K562 (cell line): ENCODE data around the gene RASGRP2. TPM values are rescaled to one million over a fixed set of nuclear protein-coding genes. Genes with fewer than 3 reads are reported as not detected.

Experiments
- BHLHE40 ChIP-seq: IDR thresholded peaks from 2 replicates; pipeline ENCODE4 v1.6.1; 2011; ENCODE audit warnings: low read length, improper control_type of control experiment
- BRCA1 ChIP-seq, 2 experiments: fragments of 450-650 bp in 1 of 2; sonication (generic) in 1 of 2; formaldehyde crosslinking in 1 of 2; IDR thresholded peaks; 2 replicates each; pipeline versions ENCODE4 v1.5.0 to v1.6.1; 2017 to 2020; ENCODE audit warnings: mild to moderate bottlenecking in 1 of 2, missing genetic modification reagents in 1 of 2
- DEAF1 ChIP-seq: fragments of 450-650 bp; formaldehyde crosslinking; IDR thresholded peaks from 2 replicates; pipeline ENCODE4 v1.4.0; 2020; ENCODE audit warnings: mild to moderate bottlenecking, moderate library complexity
- EGR1 ChIP-seq: fragments of 450-650 bp; conservative IDR thresholded peaks from 2 replicates; pipeline ENCODE4 v1.6.1; 2017; ENCODE audit warnings: mild to moderate bottlenecking
- FOS ChIP-seq: IDR thresholded peaks from 3 replicates; pipeline ENCODE4 v1.6.1; 2011; ENCODE audit not compliant: insufficient read length; ENCODE audit errors: extremely low read depth
- GATAD2A ChIP-seq: fragments of 450-650 bp; IDR thresholded peaks from 2 replicates; pipeline ENCODE4 v1.6.1; 2017
- GMEB1 ChIP-seq: fragments of 250-450 bp; sonication (Bioruptor Pico); IDR thresholded peaks from 2 replicates; pipeline ENCODE4 v1.4.0; 2020; ENCODE audit warnings: mild to moderate bottlenecking
- GTF2E2 ChIP-seq: fragments of 200-800 bp; sonication (Bioruptor generic); IDR thresholded peaks from 2 replicates; pipeline ENCODE4 v1.6.1; 2016; ENCODE audit warnings: missing genetic modification characterization, missing compliant biosample characterization
- KDM2B ChIP-seq: fragments of 250-450 bp; sonication (Bioruptor Pico); IDR thresholded peaks from 2 replicates; pipeline ENCODE4 v1.8.0; 2021; ENCODE audit warnings: mild to moderate bottlenecking, moderate library complexity
- PHB2 ChIP-seq: fragments of 450-650 bp; IDR thresholded peaks from 2 replicates; pipeline ENCODE4 v1.6.1; 2017; ENCODE audit warnings: low read depth
- POLR2G ChIP-seq: fragments of 200-400 bp; formaldehyde crosslinking; IDR thresholded peaks from 2 replicates; pipeline ENCODE4 v1.6.1; 2017; ENCODE audit warnings: low read depth, mild to moderate bottlenecking, antibody characterized with exemption, low read length, moderate library complexity
- RBM14 ChIP-seq: fragments of 200-400 bp; formaldehyde crosslinking; IDR thresholded peaks from 2 replicates; pipeline ENCODE4 v1.6.1; 2018; ENCODE audit warnings: low read depth, mild to moderate bottlenecking, low read length, moderate library complexity, borderline replicate concordance; ENCODE audit not compliant: insufficient read depth
- RHOXF2B ChIP-seq: fragments of 250-450 bp; sonication (Bioruptor Pico); conservative IDR thresholded peaks from 2 replicates; pipeline ENCODE4 v1.5.1; 2021
- SETDB1 ChIP-seq: IDR thresholded peaks from one replicate; pipeline ENCODE4 v1.6.1; 2012; ENCODE audit warnings: low read length, control low read depth, inconsistent platforms
- TCF7L2 ChIP-seq: fragments of 150-350 bp; IDR thresholded peaks from 2 replicates; pipeline ENCODE4 v1.6.1; 2016; ENCODE audit warnings: low read depth, mild to moderate bottlenecking, low read length, moderate library complexity
- YY1 ChIP-seq, 3 experiments: IDR thresholded peaks; 2 replicates each; pipeline ENCODE4 v1.6.1; 2011; ENCODE audit warnings: low read length in 2 of 3, mild to moderate bottlenecking in 2 of 3, moderate library complexity in 2 of 3, borderline replicate concordance in 1 of 3, control low read depth in 1 of 3, low read depth in 1 of 3; ENCODE audit not compliant: insufficient read depth in 3 of 3, insufficient replicate concordance in 2 of 3, control insufficient read depth in 1 of 3, insufficient read length in 1 of 3; ENCODE audit errors: extremely low read depth in 1 of 3
- ZBTB17 ChIP-seq: fragments of 450-650 bp; formaldehyde crosslinking; IDR thresholded peaks from 2 replicates; pipeline ENCODE4 v1.4.0; 2020; ENCODE audit warnings: mild to moderate bottlenecking
- ZBTB49 ChIP-seq: sonication (generic); formaldehyde crosslinking; IDR thresholded peaks from 2 replicates; pipeline ENCODE4 v1.8.0; 2022; ENCODE audit warnings: missing genetic modification reagents, mild to moderate bottlenecking, borderline replicate concordance
- ZKSCAN8 ChIP-seq: fragments of 200-800 bp; sonication (Bioruptor generic); IDR thresholded peaks from 2 replicates; pipeline ENCODE4 v1.6.1; 2016; ENCODE audit warnings: missing genetic modification characterization, missing compliant biosample characterization
- ZNF174 ChIP-seq: fragments of 250-450 bp; sonication (Bioruptor Pico); IDR thresholded peaks from 2 replicates; pipeline ENCODE4 v1.4.0; 2020; ENCODE audit warnings: mild to moderate bottlenecking
- ZNF282 ChIP-seq: sonication (generic); formaldehyde crosslinking; IDR thresholded peaks from 2 replicates; pipeline ENCODE4 v1.8.1; 2023; ENCODE audit warnings: missing genetic modification reagents
- ZNF431 ChIP-seq: sonication (generic); formaldehyde crosslinking; IDR thresholded peaks from 2 replicates; pipeline ENCODE4 v1.8.0; 2022; ENCODE audit warnings: mild to moderate bottlenecking, missing genetic modification reagents
- ZNF764 ChIP-seq: fragments of 250-450 bp; sonication (Bioruptor Pico); IDR thresholded peaks from 2 replicates; pipeline ENCODE4 v1.4.0; 2020; ENCODE audit warnings: low read depth, mild to moderate bottlenecking, moderate library complexity
- polyA plus RNA-seq, 8 experiments: library from polyadenylated mRNA; depleted of rRNA in 4 of 8; stranded (reverse) in 5 of 8; unstranded in 3 of 8; fragments of >200 nt; fragmentation: Nextera tagmentation in 2 of 8; fragmentation: Illumina TruSeq in 1 of 8; extraction: Ambion mirVana in 2 of 8; extraction: Trizol in 1 of 8; gene quantifications; 2 replicates each; pipeline versions ENCODE4 v1.2.1 to v1.2.3, GENCODE V29; 2011 to 2014; ENCODE audit warnings: inconsistent platforms in 1 of 8, missing spikeins in 1 of 8
- total RNA-seq, 7 experiments: library from RNA; depleted of rRNA in 6 of 7; stranded (reverse); fragments of >200 nt in 6 of 7; fragmentation: Illumina TruSeq in 2 of 7; extraction: Trizol in 2 of 7; gene quantifications; 2 replicates each; pipeline versions ENCODE4 v1.2.1 to v1.2.3, GENCODE V29; 2011 to 2021; ENCODE audit warnings: low replicate concordance in 1 of 7

The RASGRP2 gene
- total and polyA plus RNA-seq, 9 of the 15 experiments (the other 6 are each of a cell fraction or from before 2014, with no cell fraction given), result 0.87 to 22.7 (median 5.5) TPM

GRCh38 chr11:64754124-64754918 lies 10.4 kb upstream of the RASGRP2 start (continued):
- TF ChIP-seq ZBTB49 (no peak), PHB2 (no peak), ZNF174 (CRISPR knock-in tag) (no peak), BRCA1 (IDR thresholded peaks at IDR 0.05) (no peak), BRCA1 (CRISPR knock-in tag; IDR thresholded peaks at IDR 0.05) (no peak), YY1 (IDR thresholded peaks at IDR 0.05; ENCODE audit: borderline replicate concordance in 1 of 3, control insufficient read depth in 1 of 3, extremely low read depth in 1 of 3, insufficient read depth in 3 of 3, insufficient read length in 1 of 3, insufficient replicate concordance in 2 of 3, low read depth in 1 of 3, low read length in 2 of 3) (no peak), POLR2G (no peak), BHLHE40 (peak; percentile 93), EGR1 (no peak), DEAF1 (CRISPR knock-in tag) (no peak), RHOXF2B (CRISPR knock-in tag) (no peak), ZBTB17 (CRISPR knock-in tag) (no peak), ZNF282 (CRISPR knock-in tag) (no peak), GATAD2A (no peak), FOS (no peak), TCF7L2 (no peak), GMEB1 (CRISPR knock-in tag) (no peak), RBM14 (no peak), SETDB1 (no peak), ZNF764 (CRISPR knock-in tag) (no peak), GTF2E2 (tag) (no peak), ZNF431 (CRISPR knock-in tag) (no peak), KDM2B (CRISPR knock-in tag) (no peak), ZKSCAN8 (no peak)
